NCI-H345 treated with DMSO at 0.1 percent for 48 hours (cell line): Measurements from ENCODE around the gene CAMP.
"Not testable (repeated sequence)": the region's sequence is repeated elsewhere in the genome, so short reads cannot be mapped to it uniquely, and the experiment has no call there.

Experiments
- DNase-seq: peaks from one replicate; lab custom pipeline; 2025; ENCODE audit not compliant: unreplicated experiment; lab: John Stamatoyannopoulos, UW

Gene CAMP

GRCh38 chr3:48211776-48212175 lies 11.5 kb upstream of the CAMP start:
- DNase-seq: not testable (repeated sequence)

GRCh38 chr3:48214225-48214624 lies 9.1 kb upstream of the CAMP start:
- no peak for DNase-seq

GRCh38 chr3:48215019-48215418 lies 8.3 kb upstream of the CAMP start:
- DNase-seq: no peak

- DNase-seq: no peak
These were observed 7.8 kb upstream of the CAMP start for GRCh38 chr3:48215466-48215865.

DNA sequence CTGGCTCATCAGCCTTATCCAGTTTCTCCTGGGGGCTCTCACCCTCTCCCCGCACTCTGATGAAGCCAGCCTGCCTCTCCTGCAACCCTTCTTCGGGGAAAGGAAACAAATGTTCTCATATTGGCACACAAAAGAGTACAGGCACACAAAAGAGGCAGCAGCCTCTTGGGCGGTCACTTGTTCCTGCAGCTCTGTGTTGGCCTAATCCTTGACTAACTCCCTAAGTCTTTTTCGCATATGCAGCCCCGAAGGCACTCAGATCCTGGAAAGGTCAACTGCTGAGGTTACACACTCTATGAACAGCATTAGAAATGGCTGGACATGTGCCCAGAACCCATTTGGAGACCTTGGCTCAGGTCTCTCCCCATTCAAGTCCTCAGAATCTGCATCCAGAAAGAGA lies 7.4 kb upstream of the CAMP start:
- DNase-seq: no peak

DNA sequence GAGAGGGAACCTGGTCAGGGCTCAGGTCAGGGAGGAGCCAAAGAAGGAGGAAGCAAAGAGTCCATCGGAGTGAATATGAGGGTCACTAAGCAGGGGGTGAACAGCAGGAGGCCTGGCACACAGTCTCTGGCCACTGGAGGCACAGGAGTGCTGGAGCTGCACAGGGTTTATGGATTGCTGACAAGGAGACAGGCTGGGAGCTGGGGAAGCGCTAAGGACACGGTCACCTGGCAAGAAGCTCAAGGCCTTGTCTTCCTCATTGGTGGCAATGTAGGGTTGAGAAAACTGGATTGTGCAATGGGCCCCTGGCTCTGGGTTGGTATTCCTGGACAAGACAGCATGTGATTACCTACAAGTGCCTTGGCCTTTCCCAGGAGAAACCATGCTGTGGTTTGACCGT lies 5.8 kb upstream of the CAMP start:
- DNase-seq: no peak

GRCh38 chr3:48218537-48218936 lies 4.8 kb upstream of the CAMP start:
- no peak for DNase-seq

GRCh38 chr3:48219543-48219942 lies 3.8 kb upstream of the CAMP start:
- no peak for DNase-seq

DNA sequence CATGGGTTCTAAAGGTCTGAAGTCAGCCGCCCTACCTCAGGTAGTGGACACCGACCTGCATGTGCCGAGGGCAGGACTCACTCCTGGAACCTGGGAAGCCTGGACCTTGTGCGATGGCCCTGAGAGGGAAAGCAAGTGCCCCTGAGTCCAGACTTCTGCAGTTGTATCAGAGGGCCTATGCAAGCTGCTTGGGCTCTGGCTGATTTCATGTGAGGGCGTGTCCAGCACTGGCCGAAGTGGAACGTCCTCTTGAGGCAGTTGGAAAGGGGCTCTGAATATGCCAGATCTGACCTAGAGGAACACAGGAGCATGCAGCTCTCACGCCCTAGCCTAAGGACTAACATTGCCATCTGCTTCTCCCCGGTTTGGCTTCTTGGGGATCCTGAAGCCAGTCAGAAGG lies 2.5 kb upstream of the CAMP start:
- DNase-seq: no peak

DNA sequence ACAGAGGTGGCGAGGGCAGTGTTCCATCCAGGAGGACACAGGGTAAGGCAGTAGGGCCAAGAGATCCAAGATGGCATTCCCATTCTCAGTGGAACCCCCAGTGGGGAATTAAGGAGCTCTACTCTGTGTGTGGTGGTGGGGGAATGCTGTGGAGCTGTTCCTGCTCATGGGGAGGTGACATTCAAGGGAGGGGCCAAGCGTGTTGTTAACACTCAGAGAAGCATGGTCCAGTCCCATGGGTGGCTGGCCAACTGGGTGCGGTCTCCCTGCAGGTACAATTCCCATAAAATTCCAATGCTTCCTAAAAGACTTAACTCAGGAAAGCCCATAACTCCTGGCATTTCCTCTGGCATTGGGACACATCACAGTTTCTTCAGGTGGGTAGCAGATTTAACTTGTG lies 2.3 kb downstream of the CAMP start:
- DNase-seq: no peak

DNA sequence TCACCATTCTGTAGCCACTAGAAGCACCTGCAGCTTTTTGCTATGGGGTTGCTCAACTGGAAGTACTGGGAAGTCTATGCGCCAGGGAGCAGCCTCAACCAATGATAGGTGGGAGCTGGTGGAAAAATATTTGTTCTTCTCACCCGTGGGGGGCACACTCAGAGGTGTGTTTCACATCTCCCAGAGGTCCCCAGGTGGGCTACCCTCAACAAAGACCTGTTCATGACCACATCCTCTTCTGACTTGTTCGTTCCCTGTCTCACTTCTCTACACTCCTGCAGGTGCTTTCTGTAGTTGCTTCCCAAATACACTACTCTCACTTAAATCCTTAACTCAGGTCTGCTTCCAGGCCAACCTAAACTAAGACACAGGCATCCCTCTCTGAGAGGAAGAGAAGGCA lies 3.6 kb downstream of the CAMP start:
- DNase-seq: no peak

DNA sequence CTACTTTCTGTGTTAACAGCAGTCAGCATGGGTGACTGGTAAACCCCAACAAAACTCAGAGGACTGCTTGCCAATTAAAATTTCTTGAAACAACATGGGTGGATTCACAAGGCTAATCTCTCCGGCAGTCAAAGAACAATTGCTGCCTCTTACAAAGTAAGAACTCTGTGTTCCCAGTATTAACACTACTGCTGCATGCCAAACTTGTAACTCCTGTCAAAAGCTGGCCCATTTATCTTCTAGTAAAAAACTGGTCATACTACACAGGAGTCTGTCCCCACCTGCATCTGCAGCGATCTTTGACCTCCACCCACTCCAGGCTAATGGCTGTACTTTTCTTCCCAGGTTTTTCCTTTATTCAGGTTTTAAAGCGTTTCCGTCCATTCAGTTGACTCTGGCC lies 8.9 kb downstream of the CAMP start:
- DNase-seq: no peak

- DNase-seq: peak; percentile 43
These were observed 9.4 kb downstream of the CAMP start for GRCh38 chr3:48232734-48233133.

DNA sequence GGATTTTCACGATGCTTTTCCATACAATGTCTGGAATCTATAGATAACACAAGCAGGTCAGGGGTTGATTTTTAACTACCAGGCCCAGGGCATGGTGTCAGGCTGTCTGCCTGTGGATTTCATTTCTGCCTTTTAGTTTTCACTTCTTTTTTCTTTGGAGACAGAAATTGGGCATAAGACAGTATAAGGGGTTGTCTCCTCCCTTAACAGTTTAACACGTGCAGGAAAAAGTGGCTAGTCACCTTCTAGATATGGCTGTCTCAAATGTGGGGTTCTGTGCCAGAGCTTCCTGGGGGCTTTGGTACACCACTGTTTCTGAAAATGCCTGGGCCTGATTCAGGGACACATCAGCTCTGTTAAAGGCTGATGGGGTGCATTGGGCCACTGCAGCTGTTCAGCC lies 10.2 kb downstream of the CAMP start:
- no peak for DNase-seq

- DNase-seq: no peak
These were observed 13.2 kb downstream of the CAMP start for GRCh38 chr3:48236531-48236930.

- no peak for DNase-seq
These were observed 15.3 kb downstream of the CAMP start for GRCh38 chr3:48238531-48239085.

- no peak for DNase-seq
These were observed 17.0 kb downstream of the CAMP start for GRCh38 chr3:48240000-48240963.

DNA sequence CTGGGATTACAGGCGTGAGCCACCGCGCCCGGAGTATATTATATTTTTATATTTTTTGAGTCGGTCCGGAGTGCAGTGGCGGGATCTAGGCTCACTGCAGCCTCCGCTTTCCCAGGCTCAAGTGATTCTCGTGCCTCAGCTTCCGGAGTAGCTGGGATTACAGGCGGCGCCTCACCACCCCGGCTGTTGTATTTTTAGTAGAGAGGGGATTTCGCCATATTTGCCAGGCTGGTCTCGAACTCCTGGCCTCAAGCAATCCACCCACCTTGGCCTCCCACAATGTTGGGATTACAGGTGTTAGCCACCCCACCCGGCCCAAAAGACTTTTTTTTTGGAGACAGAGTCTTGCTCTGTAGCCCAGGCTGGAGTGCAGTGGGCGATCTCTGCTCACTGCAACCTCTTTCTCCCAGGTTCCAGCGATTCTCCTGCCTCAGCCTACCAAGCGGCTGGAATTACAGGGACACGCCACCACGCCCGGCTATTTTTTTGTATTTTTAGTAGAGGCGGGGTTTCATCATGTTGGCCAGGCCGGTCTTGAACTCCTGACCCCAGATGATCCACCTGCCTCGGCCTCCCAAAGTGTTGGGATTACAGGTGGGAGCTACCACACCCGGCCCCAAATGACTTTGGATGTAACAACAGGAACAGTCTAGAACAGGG lies 18.6 kb downstream of the CAMP start:
- DNase-seq: no peak

DNA sequence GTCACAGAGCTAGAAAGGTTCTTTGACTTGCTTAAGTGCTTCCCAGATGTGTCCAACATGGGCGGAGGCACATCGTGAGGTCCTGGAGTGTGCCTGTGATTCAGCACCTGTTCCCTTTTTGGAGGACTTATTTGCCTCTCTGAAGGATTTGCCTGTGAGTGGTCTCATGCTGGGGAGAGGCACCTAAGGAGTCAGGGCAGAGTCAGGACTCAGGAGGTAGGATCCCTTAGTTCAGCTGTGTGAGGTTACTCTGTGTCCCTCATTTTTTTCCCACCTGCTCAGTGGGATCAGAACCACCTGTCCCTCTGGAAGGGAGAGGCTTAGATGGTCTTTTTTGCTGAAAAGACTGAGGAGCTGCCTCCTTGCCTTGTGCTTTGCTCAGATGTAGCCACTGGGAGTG lies 20.6 kb downstream of the CAMP start:
- DNase-seq: no peak

DNA sequence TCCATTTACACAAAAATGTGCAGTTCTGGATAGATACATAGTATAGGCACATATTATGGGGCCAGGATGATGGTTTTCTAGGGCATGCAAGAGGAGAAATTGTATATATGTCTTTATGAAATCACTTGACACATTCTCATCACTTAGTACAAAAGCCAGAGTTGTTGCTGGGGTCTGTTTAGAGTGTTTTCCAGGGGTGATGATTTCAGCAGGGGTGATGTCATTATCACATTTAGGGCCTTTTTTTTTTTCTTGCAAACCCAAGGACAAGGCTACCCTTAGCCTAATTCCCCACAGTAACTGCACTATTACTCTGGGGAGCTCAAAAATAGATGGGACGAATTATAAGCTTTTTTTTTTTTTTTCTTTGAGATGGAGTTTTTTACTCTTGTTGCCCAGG lies 21.2 kb downstream of the CAMP start:
- no peak for DNase-seq

DNA sequence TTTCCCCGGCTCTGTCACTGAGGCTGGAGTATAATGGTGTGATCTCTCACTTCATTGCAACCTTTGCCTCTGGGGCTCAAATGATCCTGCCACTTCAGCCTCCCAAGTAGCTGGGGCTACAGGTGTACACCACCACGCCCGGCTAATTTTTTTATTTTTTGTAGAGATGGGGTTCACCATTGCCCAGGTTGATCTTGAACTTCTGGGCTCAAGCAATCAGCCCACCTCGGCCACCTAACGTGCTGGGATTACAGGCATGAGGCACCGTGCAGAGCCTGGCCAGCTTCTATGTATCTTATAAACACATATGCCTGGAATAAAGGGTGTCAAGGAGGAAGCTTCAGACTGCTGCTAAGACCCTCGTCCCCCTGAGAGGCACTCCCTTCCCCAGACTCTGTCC lies 21.8 kb downstream of the CAMP start:
- DNase-seq: no peak

DNA sequence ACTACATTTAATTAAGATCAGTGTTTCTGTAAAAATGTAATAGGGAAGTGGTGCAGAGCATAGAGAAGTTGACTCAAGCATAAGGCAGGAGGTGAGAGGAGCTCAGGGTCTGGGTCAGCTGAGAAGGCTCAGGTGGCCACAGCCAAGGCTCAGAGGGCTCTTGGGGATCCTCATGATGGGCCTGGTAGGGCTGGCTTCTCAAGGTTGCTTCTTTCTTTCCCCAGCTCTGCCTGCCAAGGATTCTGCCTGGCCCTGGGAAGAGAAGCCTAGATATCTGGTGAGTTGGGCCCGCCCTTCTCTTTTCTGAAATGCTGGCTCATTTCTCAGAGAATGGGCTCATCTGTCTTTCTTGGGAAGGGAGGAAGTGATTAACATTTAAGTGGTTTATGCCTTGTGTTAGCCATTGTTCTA lies 24.1 kb downstream of the CAMP start:
- DNase-seq: no peak
